Coronary artery (tissue), 2 donors: ENCODE results near the gene PSMB11.

ENCODE experiments used
- DNase-seq: peaks from one replicate; pipeline ENCODE4 v3.0.0-alpha.2; 2017; ENCODE audit warnings: low spot score
- H3K27ac ChIP-seq, 2 donors: fragments of 200-600 bp; sonication (generic); one replicate each; pipeline ENCODE4 v1.5.1; 2016 to 2019
- H3K4me3 ChIP-seq: fragments of 200-600 bp; sonication (generic); 2 replicates; pipeline ENCODE4 v1.5.1; 2016; ENCODE audit warnings: mild to moderate bottlenecking, moderate library complexity
- TF ChIP-seq, protein P1 (sequence below): fragments of 200-600 bp; sonication (generic); IDR thresholded peaks from one replicate; pipeline ENCODE4 v1.5.1; 2019; ENCODE audit warnings: antibody characterized with exemption

PSMB11 gene

DNA sequence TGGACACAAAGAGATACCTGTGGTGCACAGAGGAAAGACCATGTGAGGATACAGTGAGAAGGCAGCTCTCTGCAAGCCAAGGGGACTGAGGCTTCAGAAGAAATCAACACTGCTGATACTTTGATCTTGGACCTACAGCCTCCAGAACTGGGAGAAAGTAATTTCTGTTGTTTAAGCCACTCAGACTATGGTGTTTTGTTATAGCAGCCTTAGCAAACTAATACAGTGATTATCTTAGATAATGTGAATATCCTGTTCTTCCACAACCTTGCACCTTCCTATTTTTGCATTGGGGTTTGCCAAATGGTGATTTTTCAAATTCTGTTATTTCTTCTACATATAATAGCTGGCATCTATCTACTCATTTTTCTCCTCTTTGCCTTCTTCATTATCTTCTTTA is 23.9 kb upstream of the PSMB11 start:
- DNase-seq = no peak
- no peak overlapping the region for H3K4me3 ChIP-seq
- TF ChIP-seq, protein P1, sequence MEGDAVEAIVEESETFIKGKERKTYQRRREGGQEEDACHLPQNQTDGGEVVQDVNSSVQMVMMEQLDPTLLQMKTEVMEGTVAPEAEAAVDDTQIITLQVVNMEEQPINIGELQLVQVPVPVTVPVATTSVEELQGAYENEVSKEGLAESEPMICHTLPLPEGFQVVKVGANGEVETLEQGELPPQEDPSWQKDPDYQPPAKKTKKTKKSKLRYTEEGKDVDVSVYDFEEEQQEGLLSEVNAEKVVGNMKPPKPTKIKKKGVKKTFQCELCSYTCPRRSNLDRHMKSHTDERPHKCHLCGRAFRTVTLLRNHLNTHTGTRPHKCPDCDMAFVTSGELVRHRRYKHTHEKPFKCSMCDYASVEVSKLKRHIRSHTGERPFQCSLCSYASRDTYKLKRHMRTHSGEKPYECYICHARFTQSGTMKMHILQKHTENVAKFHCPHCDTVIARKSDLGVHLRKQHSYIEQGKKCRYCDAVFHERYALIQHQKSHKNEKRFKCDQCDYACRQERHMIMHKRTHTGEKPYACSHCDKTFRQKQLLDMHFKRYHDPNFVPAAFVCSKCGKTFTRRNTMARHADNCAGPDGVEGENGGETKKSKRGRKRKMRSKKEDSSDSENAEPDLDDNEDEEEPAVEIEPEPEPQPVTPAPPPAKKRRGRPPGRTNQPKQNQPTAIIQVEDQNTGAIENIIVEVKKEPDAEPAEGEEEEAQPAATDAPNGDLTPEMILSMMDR = no peak
- no peak overlapping the region for H3K27ac ChIP-seq

DNA sequence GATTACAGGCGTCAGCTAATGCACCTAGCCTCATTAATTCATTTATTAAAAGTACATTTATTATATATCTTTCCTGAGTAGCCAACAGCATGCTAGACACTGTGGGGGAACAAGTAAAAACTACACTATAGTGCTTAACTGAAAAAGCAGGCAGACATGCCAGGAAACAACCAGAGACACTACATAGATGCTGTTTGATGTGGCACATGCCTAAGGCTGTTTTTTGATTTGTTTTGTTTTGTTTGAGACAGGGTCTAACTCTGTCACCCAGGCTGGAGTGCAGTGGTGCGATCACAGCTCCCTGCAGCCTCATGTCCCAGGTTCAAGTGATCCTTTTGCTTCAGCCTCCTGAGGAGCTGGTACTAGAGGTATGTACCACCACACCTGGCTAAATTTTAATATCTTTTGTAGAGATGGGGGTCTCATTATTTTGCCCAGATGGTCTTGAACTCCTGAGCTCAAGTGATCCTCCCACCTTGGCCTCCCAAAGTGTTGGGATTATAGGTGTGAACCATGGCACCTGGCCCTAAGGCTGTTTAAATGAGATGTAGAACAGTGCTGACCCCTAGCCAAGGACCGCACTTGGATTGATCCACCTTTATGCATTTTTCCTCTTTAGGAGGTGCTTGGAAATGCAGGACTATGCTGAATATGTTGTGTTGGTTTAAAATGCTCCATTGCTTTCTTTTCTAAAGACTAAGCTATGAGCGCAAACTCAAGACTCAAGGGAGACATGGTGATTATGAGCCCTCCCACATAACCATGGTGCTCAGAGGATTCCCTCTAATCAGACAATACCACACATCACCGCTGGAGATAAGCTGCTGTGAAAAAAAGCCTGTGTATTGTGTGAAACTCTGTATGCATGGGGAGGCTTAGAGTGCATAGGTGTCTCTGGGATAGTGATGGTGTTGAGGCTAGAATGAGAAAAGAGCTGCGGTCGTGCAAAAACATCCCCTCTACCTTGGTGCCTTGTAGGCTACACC is 21.6 kb upstream of the PSMB11 start:
- Histone ChIP-seq H3K27ac (no peak overlapping the region), H3K4me3 (no peak overlapping the region)
- TF ChIP-seq, protein P1 = no peak
- DNase-seq = no peak

DNA sequence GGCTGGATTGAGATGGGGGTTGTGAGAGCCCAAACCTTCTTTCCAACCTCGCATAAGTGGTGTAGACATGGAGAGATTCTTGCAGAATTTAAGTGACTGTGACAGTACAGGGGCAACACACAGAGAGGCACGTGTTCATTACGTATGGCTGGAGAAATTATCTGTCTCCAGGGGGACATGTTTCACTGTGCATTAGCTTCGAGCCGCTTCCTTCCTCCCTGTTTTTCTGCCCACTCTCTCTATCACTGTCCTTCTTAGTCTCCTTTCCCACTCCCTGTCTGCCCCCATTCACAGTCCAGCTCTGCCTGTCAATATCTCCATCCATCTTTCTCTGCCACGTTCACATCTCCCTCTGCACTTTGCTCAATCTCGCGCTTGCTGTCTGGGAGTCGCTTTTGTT is 20.6 kb upstream of the PSMB11 start:
- Histone ChIP-seq H3K4me3 (no peak overlapping the region), H3K27ac (no peak overlapping the region)
- TF ChIP-seq, protein P1 = no peak
- DNase-seq = no peak

DNA sequence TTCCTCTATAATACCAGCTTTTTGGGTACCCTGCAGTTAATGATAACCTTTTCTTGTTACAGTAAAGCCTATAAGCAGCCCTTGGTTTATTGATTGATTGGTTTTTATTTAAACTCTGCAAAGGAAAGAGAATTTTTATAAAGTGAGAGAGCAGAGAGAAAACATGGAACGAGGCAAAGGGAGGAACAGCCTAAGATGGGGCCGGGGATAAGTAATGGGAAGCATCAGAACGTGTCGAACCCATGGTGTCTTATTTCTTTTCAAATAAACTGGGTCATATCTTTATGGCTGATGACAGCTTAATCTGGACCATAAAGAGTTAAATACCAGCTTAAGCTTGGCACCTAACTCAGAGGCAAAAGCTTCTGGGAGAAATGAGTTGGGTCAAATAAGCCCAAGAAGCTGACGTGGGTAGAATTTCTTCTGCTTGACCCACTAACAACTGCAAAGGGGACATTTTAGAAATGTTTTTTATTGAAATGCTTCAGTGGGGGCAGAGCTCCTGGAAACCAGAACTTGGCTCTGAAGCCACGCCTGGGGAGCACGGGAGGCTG is 20.0 kb upstream of the PSMB11 start:
- Histone ChIP-seq H3K4me3 (no peak overlapping the region), H3K27ac (no peak overlapping the region)
- DNase-seq = no peak
- TF ChIP-seq, protein P1 = no peak

DNA sequence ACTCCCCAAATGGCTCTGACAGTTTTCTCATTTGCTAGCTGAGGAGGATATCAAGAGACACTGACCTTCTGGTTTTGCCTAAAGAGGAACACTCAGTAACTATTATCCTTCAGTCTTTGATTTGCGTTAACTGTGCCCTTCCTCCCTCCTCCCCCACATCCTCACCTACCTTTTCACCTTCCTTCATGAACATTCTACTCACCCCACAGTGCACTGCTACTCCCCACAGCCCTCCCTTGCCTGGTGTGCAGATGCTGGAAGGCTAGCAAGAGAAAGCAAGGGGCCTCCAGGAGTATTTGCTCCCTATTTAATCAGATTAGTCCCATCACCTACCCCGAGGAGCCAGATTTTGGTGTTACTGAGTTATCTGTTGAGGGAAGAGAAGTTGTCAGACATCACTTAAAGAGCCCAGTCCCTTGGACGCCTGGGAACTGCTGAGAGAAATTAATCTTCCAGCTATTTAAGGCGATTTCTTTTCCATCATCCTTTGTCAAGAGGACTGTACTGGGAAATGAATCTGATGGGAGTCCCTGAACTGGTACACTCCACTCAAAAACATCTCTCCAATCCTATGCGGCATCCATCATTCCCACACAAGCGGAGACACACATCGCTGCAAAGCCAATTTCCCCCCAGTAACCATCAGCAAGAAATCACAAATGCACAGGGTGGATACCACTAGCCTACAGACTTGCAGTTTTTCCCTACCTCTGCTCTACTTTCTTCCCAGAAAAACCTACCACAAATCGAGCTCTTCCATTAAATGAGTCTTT is 18.8 kb upstream of the PSMB11 start:
- DNase-seq = no peak
- Histone ChIP-seq H3K4me3 (no peak overlapping the region), H3K27ac (no peak overlapping the region)
- TF ChIP-seq, protein P1 = no peak

DNA sequence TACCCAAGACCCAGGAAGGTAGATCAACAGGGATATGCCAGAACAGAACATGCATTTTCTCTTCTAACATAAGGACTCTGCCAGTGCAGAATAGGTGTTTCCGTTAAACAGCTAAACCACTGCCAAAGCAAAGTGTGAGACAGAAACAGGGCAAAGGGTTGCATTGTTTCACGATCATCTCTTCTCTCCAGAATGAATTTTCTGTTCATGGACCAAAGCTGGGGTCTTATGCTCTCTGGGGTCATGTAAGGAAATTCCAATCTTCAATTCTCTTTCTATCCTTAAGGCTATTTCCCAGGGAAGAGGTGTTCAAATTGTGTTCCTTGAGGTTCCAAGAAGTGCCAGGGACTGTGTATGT is 18.2 kb upstream of the PSMB11 start:
- Histone ChIP-seq H3K4me3 (no peak overlapping the region), H3K27ac (no peak overlapping the region)
- no peak for DNase-seq
- TF ChIP-seq, protein P1 = no peak
